Fibroblast of peridontal ligament (primary cell): ENCODE results near the gene EEF2.
"Not testable (repeated sequence)": the region's sequence is repeated elsewhere in the genome, so short reads cannot be mapped to it uniquely, and the experiment has no call there.

Source experiments
- DNase-seq: peaks from one replicate; pipeline ENCODE4 v3.0.0-alpha.2; 2010; ENCODE audit errors: extremely low read depth

The EEF2 gene

DNA sequence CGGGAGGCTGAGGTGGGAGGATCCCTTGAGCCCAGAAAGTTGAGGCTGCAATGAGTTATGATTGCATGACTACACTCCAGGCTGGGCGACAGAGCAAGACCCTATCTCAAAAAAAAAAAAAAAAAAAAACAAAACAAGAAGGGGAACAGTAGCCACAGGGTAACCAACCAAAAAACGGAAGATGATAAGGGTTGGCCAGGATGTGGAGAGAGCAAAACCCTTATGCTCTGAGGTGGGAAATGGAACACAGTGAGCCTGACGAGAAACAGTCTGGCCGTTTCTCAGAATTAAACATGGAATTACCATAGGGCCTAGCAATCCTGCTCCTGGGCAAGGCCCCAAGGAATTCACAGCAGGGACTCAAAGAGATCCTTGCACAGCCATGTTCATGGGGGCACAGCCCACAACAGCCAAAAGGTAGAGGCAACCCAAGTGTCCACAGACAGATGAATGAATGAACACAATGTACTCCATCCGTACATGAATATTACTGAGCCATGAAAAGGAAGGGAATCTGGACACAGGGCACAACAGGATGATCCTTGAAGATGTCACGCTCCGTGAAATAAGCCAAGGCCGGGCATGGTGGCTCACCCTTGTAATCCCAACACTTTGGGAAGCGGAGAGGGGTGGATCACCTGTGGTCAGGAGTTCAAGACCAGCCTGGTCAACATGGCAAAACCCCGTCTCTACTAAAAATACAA lies 41.1 kb downstream of the EEF2 start:
- DNase-seq: no peak

DNA sequence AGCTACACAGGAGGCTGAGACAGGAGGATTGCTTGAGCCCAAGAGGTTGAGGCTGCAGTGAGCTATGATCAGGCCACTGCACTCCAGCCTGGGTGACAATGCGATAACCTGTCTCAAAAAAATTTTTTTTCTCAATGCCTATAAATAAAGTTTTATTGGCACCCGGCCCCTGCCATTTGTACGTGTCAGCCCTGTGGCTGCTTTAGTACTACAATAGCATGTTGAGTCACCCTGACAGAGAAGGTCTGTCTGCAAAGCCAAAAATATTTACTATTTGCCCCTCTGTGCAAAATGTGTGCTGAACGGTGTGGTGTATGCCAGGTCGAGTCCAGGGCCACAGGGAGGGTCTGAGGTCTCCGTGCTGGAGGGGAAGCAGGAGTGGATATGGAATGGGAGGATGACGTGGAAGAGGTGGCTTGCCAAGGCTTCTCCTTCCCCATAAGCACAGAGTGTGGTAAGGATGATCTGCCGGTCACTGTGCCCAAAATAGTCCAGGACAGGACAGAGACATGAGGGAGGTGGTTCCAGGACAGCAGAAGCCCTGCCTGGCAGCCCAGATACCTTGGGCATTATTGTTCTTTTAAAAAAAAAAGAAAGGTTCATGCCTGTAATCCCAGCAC lies 42.4 kb downstream of the EEF2 start:
- no peak for DNase-seq

GRCh38 chr19:3938300-3938950 lies 46.8 kb downstream of the EEF2 start:
- DNase-seq: not testable (repeated sequence)

DNA sequence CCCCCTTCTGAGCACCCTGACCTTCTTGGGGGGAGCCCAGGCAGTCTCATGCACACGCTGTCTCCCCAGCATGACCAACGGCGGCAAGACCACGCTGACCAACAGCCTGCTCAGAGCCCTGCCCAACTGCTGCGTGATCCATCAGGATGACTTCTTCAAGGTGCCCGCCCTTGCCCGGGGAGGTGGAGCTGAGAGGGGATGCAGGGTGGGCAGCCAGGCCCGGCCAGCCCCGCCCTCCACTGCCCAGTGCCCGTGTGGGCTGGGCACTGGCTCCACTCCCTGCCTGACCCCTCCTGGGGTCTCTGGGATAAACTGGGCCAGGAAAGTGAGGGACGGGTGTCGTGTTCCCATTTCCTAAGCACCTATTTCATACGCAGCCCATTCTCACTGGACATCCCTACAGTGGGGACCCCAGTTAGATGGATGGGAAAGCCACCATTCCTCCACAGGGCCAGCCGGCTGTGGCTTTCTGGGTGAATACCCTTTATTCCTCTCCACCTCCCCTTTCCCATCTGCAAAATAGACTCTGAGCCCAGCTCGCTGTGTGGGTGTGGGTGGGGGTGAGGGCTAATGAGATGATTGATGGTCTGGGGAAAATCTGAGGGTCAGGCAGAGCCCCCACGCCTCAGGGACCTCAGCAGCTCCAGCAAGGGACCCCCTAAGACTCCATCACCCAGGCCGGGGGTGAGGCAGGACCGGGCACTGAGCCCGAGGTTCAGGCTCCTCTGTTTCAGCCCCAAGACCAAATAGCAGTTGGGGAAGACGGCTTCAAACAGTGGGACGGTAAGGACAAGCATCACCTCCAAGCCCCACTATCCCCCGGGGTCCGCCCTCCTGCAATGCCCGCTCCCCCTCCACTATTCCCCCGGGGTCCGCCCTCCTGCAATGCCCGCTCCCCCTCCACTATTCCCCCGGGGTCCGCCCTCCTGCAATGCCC lies 48.5 kb downstream of the EEF2 start:
- DNase-seq: no peak

DNA sequence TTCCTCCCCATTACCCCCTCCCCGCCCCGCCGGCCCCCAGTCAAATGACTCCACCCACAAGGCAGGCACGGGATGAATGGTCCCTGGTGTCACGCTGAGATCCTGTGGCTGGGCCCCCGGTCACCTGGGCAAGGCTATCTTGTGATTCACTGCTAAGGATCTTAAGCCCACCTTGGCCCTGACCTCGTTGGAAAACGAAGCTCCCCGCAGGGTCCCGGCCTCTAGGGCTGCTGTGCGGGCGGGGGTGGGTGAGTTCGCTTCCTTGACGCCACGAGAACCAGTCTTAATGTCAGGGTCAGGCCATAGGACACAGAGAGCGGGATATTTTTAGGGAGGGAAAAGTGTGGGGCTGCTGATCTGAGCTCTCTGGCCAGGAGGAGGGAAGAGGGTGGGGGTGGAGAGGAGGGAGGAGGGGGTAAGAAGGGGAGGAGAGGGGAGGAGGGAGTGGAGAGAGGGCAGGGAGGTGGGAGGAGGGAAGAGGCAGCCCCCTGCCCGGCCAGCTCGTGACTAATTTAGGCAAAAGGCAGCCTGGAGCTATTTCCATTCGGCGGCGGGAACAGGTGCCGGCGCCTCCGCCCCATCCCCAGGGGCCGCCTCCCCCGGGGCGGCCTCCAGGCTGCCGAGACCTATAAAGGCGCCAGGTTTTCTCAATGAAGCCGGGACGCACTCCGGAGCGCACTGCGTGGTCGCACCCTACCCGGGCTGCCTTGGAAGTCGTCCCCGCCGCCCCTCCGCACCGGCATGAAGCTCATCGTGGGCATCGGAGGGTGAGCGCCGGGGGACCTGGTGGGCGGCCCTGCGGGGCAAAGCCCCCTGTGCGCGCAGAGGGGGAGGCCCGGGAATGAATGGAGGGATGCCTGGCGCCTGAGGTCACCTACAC lies 52.1 kb downstream of the EEF2 start, which contains the start of gene NMRK2:
Gene NMRK2, plus strand, starts transcription at position 139 of the 880 bp plus-strand sequence. Its CDS starts 603 bp downstream, at position 742.
- no peak for DNase-seq

DNA sequence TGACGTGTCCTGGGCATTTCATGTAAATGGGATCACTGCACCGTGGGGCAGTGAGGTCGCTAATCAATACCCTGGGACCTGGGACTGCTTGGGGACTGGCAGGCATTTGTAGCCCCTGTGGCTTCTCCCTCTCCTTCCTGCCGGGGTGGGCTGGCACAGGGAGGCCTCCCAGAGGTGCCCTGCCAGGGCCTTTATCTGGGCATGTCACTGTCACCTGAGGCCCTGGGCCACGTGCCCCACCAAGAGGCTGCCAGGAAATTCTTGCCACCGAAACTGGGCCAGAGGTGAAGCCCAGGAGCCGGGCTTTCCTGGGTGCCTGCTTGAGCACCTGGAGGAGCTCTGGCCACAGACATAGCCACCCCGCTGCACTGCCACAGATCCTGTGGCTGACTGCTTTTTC lies 54.2 kb downstream of the EEF2 start:
- DNase-seq: no peak
